22Rv1 (cell line): Measurements from ENCODE around the gene MAGEA11.

ENCODE experiments used
- ZFX ChIP-seq: fragments of 450-650 bp; IDR thresholded peaks from 2 replicates; pipeline ENCODE4 v1.6.1; 2017; ENCODE audit warnings: antibody characterized with exemption, borderline replicate concordance
- TF ChIP-seq, protein P1 (sequence below): fragments of 450-650 bp; IDR thresholded peaks from 2 replicates; pipeline ENCODE4 v1.5.1; 2017; ENCODE audit warnings: mild to moderate bottlenecking

DNA sequence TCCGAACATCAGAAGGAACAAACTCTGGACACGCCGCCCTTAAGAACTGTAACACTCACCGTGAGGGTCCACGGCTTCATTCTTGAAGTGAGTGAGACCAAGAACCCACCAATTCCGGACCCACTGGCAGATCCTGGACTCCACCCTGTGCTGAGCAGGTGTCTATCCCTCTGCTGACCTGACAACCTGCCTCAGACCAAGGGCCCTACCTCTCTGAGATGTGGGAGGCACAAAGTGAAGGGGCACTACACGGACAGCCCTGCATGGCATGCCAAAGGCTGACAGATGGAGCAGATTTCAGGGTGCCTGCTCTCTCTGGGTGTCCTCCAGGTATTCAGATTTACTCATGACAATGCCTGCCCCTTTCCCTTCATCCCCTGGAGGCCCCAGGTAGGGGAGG lies 48.0 kb downstream of the MAGEA11 start:
- TF ChIP-seq ZFX, result no peak
- TF ChIP-seq, protein P1, sequence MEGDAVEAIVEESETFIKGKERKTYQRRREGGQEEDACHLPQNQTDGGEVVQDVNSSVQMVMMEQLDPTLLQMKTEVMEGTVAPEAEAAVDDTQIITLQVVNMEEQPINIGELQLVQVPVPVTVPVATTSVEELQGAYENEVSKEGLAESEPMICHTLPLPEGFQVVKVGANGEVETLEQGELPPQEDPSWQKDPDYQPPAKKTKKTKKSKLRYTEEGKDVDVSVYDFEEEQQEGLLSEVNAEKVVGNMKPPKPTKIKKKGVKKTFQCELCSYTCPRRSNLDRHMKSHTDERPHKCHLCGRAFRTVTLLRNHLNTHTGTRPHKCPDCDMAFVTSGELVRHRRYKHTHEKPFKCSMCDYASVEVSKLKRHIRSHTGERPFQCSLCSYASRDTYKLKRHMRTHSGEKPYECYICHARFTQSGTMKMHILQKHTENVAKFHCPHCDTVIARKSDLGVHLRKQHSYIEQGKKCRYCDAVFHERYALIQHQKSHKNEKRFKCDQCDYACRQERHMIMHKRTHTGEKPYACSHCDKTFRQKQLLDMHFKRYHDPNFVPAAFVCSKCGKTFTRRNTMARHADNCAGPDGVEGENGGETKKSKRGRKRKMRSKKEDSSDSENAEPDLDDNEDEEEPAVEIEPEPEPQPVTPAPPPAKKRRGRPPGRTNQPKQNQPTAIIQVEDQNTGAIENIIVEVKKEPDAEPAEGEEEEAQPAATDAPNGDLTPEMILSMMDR, result no peak
